OCI-M1 (cell line): ENCODE results near the gene NCOA6.
A peak's percentile ranks its signal among the peaks of the same experiment; 100 is the strongest.

Source experiments
- DNase-seq: peaks from one replicate; lab custom pipeline; 2025; lab: John Stamatoyannopoulos, UW

NCOA6 gene

DNA sequence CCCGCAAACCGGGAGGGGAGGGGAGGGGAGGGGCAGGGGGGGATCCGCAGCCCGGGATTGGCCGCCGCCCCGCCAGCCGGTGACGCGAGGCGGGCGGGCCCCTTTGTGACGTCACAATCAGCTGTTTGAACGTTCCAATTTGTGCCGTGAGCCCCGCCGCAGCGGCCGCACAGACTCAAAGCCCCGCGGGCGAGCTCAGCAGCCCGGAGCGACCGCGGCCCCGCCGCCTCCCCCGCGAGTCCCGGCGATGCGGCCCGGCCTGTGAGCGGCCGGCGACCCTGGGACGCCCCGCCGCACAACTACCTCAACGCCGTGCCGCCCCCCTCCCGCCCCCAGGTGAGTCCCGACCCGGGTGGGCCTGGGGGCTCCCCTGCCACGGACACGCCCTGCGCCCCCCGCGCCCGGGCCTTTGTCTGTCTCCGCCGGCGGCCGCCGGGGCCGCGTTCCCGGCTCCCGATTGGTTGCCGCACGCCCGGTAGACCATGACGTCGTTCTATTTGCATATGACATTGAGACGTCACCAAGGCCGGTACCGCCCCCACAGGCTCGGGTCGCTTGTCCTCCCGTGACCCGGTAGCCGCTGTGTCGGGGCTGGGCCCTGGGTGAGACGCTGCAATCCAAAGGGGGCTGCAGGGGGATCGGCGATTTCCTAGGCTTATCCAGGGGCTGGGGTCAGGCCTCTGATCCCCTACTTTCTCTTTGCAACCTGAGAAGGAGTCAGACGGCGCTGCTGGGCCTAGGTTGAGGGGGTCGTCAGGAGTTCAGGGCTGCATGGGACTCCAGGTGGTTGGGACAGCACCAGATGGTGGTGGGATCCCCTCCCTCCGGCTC lies 121.1 kb downstream of the NCOA6 start, which contains the start of gene TP53INP2:
TSS of gene TP53INP2 (plus strand) at position 168 of the 831 bp plus-strand sequence. CDS start 4,396 bp downstream, outside the sequence.
- peak; percentile 90 for DNase-seq

DNA sequence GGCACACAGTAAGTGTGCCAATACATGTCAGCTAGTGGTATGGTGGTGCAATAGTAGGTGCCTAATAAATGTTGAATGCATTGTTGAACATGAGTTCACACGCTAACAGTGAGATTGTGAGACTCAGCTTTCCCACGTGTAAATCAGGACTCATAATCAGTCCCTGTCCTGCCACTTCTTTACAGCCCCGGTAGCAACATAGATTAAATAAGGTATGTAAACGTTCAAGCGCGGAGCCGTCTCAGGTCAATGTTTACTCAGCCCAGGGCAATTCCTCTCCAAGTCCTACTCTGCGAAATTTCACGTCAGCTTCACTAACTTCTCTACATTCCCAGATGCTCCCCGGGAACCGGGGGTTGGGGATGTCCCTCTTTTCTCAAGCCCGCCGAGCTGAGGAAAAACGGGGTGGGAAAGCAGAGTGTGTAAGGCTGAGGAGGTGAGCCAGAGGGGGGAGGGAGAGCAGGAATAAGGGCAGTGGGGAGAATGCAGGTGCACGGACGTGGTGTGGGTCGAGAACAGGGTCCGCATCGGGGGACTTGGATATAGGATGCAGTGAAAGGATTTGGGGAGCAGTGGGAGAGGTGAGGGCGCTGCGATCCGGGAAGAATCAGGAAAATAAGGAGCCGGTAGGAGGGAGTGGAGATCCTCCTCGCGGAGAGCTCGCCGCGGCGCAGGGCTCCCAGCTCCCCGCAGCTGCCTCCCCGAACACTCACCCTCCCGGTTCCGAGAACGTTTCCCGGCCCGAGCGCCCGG lies 121.9 kb downstream of the NCOA6 start:
- peak; percentile 41 for DNase-seq

DNA sequence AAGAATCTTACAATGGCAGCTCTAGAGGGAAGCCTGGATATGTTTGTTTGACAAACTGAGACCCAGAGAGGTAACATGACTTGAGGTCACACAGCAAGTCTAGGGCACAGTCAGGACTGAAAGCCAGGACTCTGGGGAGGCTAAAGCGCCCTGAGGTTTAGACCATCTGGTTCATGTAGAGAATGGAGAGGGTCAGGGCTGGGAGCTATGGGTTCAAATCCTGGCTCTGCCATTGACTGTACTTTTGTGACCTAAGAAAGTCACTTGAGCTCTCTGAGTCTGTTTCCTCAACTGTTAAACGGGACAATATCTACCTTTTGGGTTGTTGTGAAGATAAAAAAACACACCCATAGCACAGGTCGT lies 122.4 kb downstream of the NCOA6 start:
- no peak for DNase-seq

DNA sequence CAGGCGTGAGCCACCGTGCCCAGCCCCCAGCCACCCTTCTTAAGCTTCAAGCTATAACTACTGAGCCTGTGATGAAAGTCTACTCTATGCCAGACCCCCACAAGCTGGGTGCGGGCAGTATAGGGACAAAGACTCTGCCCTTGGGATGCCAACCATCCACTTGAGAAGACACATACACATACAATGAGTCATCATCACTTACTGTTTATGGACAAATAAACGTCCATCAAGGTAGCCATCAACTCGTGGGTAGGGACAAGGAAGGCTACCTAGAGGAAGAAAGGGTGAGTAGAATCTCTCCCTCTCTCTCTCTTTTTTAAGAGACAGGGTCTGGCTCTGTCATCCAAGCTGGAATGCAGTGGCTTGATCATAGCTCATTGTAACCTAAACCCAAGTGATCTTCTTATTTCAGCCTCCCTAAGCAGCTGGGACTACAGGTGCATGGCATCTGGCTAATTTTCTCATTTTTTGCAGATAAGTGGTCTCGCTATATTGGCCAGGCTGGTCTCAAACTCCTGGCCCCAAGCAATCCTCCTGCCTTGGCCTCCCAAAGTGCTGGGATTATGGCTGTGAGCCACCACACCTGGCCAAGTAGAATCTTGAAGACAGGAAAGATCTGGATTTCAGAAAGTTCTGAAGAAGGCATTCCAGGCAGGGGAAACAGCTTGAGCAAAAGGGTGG lies 123.9 kb downstream of the NCOA6 start:
- DNase-seq = no peak

DNA sequence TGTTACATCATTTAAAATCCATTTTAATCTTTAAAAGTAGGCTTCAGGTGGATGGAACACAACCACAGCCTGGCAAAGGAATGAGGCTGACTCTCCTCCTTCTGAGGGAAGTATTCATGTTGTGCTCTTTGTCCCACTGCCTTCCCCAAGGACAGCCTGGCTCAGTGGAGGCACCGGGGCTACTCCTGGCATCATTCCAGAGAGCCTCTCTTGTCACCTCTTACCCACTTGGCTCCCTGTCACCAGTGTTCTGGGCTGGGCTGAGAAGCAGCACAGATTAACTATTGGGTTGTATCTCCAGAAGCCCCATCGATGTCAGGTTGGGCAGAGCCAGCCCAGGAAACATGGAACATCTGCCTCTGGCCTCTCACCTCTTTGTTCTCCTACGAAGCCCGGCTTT lies 132.0 kb downstream of the NCOA6 start:
- DNase-seq = no peak

DNA sequence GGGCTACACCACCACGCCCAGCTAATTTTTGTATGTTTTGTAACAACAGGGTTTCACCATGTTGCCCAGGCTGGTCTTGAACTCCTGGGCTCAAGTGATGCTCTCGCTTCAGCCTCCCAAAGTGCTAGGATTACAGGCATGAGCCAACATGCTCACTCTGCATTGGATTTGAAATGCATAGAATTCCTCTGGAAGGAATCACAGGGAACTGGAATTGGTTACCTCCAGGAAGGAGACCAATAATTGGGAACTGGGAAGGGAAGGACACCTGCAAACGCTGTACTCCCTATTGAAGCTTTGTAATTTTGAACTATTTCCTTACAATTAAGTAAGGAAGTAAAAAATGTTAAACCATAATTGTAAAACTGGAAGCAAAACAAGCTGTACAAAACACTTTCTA lies 133.6 kb downstream of the NCOA6 start:
- DNase-seq = no peak

DNA sequence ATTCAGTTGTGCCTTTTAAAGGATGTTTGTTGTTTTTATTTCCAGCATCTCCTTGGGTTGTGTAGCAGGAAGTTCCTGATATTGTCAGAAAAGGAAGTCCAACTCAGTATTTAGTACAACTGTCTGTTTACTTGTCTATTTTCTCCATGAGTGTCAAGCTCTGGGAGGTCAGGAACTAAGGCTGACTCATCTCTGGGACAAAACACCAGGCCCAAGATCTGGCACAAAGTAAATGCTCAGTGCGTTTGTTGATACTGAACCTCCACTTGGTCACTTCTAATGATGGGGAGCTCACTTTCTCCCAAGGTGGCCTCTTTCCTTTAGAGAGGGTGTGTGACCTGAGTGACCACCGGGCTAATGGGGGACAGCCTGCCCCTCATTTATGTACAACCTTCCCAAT lies 136.0 kb downstream of the NCOA6 start:
- peak; percentile 15 for DNase-seq

DNA sequence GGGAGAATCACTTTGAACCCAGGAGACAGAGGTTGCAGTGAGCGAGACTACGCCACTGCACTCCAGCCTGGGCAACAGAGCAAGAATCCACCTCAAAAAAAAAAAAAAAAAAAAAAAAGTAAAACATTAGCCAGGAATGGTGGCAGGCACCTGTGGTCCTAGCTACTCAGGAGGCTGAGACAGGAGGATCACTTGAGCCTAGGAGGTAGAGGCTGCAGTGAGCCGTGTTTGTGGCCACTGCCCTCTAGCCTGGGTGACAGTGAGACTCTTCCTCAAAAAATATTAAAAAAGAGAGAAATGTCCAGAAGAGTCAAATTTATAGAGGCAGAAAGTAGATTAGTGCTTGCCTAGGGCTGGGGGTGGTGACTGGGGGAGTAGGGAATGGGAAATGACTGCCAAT lies 141.8 kb downstream of the NCOA6 start:
- no peak for DNase-seq

DNA sequence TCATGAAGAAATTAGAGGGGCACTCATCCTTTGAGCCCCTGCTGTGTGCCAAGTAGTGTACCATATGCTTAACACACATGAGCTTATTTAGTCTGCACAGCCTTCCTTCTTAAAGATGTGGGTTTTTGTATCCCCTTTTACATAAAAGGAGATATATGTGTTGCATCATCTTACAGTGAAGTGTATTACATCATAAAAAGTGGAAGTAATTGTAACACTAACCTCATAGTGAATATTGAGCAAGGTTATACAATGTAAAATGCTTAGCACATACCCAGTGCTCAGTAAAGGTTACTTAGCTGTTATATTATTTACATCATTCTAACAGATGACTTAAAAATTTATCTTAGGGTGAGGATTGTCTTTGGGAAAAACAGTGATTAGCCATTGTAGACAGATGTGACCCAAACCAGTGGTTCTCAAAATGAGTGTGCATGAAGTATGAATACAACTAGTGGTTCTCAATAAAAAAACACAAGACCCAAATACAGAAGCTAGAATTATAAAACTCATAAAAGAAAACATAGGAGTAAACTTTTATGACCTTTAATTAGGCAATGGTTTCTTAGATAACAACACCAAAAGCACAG lies 144.8 kb downstream of the NCOA6 start:
- peak; percentile 86 for DNase-seq

DNA sequence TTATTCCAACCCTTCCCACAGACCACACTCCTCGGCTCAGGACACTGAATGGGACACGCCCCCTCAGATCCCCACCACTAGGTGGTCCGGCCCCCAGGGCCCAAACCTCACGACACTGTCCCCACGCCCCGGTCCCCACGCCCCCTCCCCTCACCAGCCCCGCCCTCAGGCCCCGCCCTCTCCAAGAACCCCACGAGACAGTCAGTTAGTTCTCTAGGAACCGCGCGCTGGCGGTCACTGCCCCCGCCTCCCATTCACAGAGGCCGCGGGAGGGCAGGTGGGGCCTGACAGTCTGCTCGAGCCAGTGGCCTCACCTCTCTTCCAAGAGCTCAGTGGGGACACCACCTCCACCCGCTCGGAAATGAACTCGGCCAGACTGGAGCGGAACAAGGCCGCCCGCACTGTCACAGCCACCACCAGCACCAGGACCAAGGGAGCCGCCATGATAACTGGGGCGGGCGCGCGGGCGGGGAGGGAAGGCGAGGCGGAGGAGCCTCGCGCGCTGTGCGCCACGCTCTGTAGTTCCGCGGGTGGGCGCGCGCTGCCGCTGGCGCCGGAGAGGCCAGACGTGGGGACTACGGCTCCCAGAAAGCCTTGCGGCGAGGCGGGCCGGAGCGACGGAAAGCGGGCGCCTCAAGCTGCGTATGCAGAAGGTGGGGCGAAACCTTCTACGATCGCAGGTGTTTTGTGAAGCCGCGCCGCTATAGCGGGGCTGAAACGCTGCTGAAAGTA lies 148.6 kb downstream of the NCOA6 start, which contains the start of gene PIGU:
TSS of gene PIGU (minus strand) at position 451 of the 732 bp plus-strand sequence. CDS start at position 444, 7 bp downstream.
- peak; percentile 98 for DNase-seq

DNA sequence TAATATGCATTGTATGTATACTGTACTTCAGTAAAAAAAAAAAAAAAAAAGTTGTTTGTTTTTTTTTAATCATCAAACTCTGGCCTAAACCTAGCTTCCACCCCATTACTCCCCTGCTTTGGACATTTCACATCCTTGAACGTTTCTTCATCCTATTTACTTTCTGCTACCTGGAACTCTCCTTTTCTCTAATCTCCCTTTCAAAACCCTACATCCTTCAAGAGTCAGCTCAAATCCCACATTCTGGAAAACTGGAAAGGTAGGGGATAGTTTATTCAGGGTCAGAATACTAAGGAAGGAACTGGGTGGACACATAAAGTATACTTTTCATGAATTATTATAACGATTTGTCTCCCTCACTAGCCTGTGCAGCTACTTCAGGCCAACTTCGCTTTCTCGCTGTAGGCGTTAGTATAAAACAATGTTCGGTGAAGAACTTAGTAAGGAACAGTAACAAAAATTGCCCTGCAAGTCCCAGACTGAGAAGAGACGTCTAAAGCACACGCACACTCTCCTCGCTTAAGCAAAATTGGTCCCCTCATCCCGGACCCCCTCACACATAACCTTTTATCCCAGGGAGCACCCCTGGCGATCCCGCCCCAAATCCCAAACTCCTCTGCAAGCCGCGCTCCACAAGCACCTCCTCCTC lies 149.3 kb downstream of the NCOA6 start:
- peak; percentile 78 for DNase-seq

DNA sequence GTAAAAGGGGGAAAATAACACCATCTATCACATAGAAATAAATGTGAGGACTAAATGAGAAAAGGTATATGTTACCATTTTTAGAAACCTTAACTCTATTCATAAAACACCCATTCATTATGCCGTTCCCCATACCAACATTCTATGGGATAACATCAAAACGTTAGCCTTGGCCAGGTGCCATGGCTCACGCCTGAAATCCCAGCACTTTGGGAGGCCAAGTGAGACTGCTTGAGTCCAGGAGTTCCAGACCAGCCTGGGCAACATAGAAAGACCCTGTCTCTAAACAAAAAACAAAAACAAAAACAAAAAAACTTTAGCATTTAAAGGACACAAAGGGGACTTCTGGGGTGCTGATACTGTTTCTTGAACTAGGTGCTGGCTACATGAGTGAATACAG lies 149.9 kb downstream of the NCOA6 start:
- DNase-seq = peak; percentile 22

DNA sequence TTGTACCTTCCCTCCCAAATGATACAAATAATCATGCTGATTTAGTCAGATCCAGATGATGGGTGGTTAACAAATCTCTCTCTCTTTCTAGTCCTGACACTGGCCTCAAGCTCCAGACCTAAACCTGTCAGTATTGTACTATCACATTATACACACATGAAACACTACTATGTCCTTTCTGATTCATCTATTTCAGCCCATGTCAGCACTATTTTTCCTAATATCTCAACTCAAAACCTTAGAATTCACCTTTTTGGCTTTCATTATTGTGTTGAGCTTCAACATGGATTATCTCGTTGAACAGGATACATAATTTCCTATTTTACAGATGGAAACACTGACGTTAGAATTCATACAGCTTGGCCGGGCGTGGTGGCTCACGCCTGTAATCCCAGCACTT lies 152.0 kb downstream of the NCOA6 start:
- no peak for DNase-seq

DNA sequence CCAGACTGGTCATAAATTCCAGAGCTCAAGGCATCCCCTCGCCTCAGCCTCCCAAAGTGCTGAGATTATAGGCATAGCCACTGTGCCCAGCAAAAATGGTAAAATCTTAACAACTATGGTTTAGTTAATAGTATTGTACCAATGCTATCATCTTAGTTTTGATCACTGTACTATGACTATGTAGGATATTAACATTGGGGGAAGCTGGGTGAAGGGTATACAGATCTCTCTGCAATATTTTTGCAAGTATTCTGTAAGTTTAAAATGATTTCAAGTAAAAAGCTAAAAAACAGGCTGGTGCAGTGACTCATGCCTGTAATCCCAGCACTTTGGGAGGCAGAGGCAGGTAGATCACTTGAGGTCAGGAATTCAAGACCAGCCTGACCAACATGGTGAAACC lies 156.4 kb downstream of the NCOA6 start:
- no peak for DNase-seq
